Testis (tissue), 3 donors: ENCODE measurements around the gene NELFA. TPM values are rescaled to one million over a fixed set of nuclear protein-coding genes. Genes with fewer than 3 reads are reported as not detected.
A peak's percentile ranks its signal among the peaks of the same experiment; 100 is the strongest.
"Not testable (repeated sequence)": the region's sequence is repeated elsewhere in the genome, so short reads cannot be mapped to it uniquely, and the experiment has no call there.

Experiments used
- DNase-seq: peaks from one replicate; pipeline ENCODE4 v3.0.0-alpha.2; 2019
- H3K27ac ChIP-seq, 2 donors: fragments of 200-600 bp; sonication (generic); one replicate each; pipeline ENCODE4 v1.5.1; 2019
- H3K27me3 ChIP-seq: fragments of 200-600 bp; sonication (generic); one replicate; pipeline ENCODE4 v1.5.1; 2019
- H3K36me3 ChIP-seq: fragments of 200-600 bp; sonication (generic); one replicate; pipeline ENCODE4 v1.5.1; 2017; ENCODE audit warnings: low read depth; ENCODE audit errors: missing control alignments
- H3K4me1 ChIP-seq: fragments of 200-600 bp; sonication (generic); one replicate; pipeline ENCODE4 v1.5.1; 2019
- H3K4me3 ChIP-seq, 2 donors: fragments of 200-600 bp; sonication (generic); one replicate each; pipeline ENCODE4 v1.5.1; 2017 to 2019
- H3K9me3 ChIP-seq: fragments of 200-600 bp; sonication (generic); one replicate; pipeline ENCODE4 v1.5.1; 2017
- POLR2A ChIP-seq: fragments of 450-650 bp; IDR thresholded peaks from one replicate; pipeline ENCODE4 v1.6.1; 2017; ENCODE audit warnings: antibody characterized with exemption, mild to moderate bottlenecking, moderate library complexity
- WGBS, 2 donors: methylation state at CpG; one replicate each; pipeline ENCODE4 v1.1.5; 2018; 5-methylcytosine and 5-hydroxymethylcytosine counted together
- intact Hi-C: fragments of 100-400 bp; cut with DNase I; formaldehyde crosslinking; loops from one replicate; pipeline ENCODE4 v1.15.1; 2023; ENCODE audit warnings: low total_unique reads
- polyA plus RNA-seq: library from polyadenylated mRNA; stranded (reverse); fragments of 350-450 nt; fragmentation: Illumina TruSeq; extraction: RNeasy Lipid Tissue Mini Kit (QIAGEN cat#74804); gene quantifications from one replicate; pipeline ENCODE4 v1.2.3, GENCODE V29; 2014; ENCODE audit warnings: low read depth, low replicate concordance; ENCODE audit not compliant: insufficient read depth
- total RNA-seq, 2 donors: library from RNA; depleted of rRNA; stranded (reverse); fragments of >200 nt; gene quantifications; one replicate each; pipeline ENCODE4 v1.2.3, GENCODE V29; 2016
- TF ChIP-seq, protein P1 (sequence below), 3 experiments: fragments of 450-650 bp in 2 of 3; fragments of 200-600 bp in 1 of 3; sonication (generic) in 1 of 3; IDR thresholded peaks; one replicate each; pipeline ENCODE4 v1.5.1; 2016 to 2019; ENCODE audit warnings: antibody characterized with exemption in 3 of 3, mild to moderate bottlenecking in 2 of 3, moderate library complexity in 1 of 3

Gene NELFA
- total and polyA plus RNA-seq, 3 donors from 2014 or later = 61.0 to 77.9 (median 72.5) TPM

DNA sequence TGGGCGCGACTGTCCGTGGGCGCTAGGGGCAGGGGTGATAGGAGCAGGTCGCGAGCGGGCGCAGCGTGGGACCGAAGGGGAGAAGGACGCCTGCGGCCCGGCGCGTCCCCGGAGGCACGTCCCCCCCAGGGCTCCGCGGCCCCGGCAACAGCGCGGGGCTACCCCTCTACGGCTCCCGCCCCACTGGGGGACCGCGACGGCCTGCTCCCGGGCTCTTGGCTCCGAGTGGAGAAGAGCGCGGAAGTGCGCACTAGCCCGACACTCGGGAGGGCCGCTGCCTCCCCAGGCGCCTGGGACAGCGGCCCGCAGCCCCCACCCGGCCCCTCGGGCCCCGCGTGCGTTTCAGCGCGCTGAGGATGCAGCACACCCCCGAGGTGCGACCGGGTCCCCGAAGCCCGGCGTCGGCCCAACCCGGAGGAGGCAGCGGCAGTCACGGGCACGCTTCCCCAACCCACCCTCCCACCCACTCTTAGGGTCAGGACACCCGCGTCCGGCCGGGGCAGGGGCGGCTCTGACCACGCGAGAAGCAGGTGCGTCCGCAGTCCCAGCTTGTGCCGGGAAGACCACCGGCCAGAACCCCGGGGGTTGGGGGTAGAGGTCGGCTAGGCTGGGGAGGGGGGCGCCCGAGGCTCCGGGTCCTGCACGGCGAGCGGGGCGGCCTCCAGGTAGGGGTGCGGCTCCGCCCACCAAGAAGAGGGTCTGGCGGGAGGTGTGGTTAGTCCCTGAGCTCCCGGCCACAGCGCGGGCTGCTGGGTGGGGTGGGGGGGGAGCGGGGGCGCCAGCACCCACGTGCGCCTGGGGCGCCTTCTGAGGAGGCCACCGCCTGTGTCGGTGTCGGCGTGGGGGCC lies 31.8 kb upstream of the NELFA start:
- intact Hi-C loops = no loop called here
- WGBS, 2 donors = 5% methylated on average over 48 of the region's 91 CpGs; no CpG with 5 or more reads in 1 of the 2 donors
- Histone ChIP-seq H3K4me1 (peaks cover 17% of the 10 kb centered on the region), H3K27me3 (no peaks in the 10 kb centered on the region), H3K4me3 (peak overlapping the region; percentile 75 to 87), H3K9me3 (no peaks in the 10 kb centered on the region), H3K36me3 (no peaks in the 10 kb centered on the region), H3K27ac (peak overlapping the region in 1 of 2 donors; percentile 50)
- no peak for TF ChIP-seq POLR2A
- TF ChIP-seq, protein P1, sequence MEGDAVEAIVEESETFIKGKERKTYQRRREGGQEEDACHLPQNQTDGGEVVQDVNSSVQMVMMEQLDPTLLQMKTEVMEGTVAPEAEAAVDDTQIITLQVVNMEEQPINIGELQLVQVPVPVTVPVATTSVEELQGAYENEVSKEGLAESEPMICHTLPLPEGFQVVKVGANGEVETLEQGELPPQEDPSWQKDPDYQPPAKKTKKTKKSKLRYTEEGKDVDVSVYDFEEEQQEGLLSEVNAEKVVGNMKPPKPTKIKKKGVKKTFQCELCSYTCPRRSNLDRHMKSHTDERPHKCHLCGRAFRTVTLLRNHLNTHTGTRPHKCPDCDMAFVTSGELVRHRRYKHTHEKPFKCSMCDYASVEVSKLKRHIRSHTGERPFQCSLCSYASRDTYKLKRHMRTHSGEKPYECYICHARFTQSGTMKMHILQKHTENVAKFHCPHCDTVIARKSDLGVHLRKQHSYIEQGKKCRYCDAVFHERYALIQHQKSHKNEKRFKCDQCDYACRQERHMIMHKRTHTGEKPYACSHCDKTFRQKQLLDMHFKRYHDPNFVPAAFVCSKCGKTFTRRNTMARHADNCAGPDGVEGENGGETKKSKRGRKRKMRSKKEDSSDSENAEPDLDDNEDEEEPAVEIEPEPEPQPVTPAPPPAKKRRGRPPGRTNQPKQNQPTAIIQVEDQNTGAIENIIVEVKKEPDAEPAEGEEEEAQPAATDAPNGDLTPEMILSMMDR (IDR thresholded peaks at IDR 0.05) = no peak
- no peak for DNase-seq

DNA sequence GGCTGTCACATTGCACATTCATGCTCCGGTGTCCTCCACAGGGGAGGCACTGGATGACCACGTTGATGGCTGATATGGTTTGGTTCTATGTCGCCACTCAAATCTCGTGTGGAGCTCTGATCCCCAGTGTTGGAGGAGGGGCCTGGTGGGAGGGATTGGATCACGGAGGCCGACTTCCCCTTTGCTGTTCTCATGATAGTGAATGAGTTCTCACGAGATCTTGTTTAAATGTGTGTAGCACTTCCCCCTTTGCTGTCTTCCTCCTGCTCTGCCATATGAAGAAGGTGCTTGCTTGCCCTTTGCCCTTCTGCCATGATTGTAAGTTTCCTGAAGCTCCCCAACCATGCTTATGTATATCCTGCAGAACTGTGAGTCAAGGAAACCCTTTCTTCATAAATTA lies 28.1 kb upstream of the NELFA start:
- peaks cover 5% of the 10 kb centered on the region for H3K4me1 ChIP-seq
- no peak overlapping the region for H3K4me3 ChIP-seq
- no peaks in the 10 kb centered on the region for H3K27me3 ChIP-seq
- H3K36me3 ChIP-seq = no peaks in the 10 kb centered on the region
- TF ChIP-seq, protein P1 (IDR thresholded peaks at IDR 0.05) = no peak
- no peak for TF ChIP-seq POLR2A
- no peak overlapping the region for H3K27ac ChIP-seq
- H3K9me3 ChIP-seq = no peaks in the 10 kb centered on the region
- 81 to 89% methylated on average over 7 of the region's 7 CpGs for WGBS, 2 donors
- DNase-seq = no peak
- intact Hi-C loops = no loop called here

DNA sequence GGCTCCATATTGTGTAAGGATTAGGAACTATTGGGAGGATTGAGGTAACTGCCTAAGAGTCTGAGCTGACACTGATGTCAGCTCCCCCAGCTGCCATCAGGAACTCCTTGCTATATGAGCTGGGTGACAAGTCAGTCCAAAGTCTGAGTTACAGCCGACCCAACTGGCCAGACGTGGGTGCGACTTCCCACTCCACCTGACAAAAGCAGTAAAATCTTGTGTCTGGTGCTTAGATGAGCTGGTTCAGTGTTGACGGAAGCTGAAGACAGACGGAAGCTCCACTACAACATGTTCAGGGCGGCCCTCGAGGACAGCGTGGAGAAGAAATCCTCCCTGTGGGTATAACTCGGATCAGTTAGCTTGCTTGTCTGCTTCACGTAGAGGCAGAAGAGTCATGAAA lies 27.6 kb upstream of the NELFA start:
- Histone ChIP-seq H3K4me3 (no peak overlapping the region), H3K36me3 (no peaks in the 10 kb centered on the region), H3K27me3 (no peaks in the 10 kb centered on the region), H3K4me1 (peaks cover 5% of the 10 kb centered on the region), H3K9me3 (no peaks in the 10 kb centered on the region), H3K27ac (no peak overlapping the region)
- no peak for DNase-seq
- TF ChIP-seq, protein P1 (IDR thresholded peaks at IDR 0.05) = no peak
- TF ChIP-seq POLR2A = no peak
- 93 to 97% methylated on average over 10 of the region's 10 CpGs for WGBS, 2 donors
- intact Hi-C loops = no loop called here

DNA sequence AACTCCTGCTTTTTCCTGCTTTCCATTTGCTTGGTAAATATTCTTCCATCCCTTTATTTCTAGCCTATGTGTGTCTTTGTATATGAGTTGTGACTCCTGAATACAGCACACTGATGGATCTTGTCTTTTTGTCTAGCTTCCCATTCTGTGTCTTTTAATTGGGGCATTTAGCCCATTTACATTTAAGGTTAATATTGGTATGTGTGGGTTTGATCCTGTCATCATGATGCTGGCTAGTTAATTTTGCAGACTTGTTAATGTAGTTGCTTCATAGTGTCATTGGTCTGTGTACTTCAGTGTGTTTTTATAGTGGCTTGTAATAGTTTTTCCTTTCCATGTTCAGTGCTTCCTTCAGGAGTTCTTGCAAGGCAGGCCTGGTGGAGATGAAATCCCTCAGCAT lies 22.4 kb upstream of the NELFA start:
- H3K27me3 ChIP-seq, H3K9me3 ChIP-seq, intact Hi-C loops, H3K36me3 ChIP-seq, H3K27ac ChIP-seq, H3K4me3 ChIP-seq, H3K4me1 ChIP-seq, DNase-seq: not testable (repeated sequence)

DNA sequence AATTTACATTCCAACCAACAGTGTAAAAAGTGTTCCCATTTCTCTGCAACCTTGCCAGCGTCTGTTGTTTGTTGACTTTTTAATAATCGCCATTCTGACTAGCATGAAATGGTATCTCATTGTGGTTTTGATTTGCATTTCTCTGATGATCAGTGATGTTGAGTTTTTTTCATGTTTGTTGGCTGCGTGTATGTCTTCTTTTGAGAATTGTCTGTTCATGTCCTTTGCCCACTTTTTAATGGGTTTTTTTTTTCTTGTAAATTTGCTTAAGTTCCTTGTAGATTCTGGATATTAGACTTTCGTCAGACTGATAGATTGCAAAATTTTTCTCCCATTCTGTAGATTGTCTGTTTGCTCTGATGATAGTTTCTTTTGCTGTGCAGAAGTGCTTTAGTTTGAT lies 18.3 kb upstream of the NELFA start:
- H3K27ac ChIP-seq, H3K4me1 ChIP-seq, intact Hi-C loops, DNase-seq, H3K36me3 ChIP-seq, H3K4me3 ChIP-seq, H3K9me3 ChIP-seq, H3K27me3 ChIP-seq: not testable (repeated sequence)
- 87 to 93% methylated on average over 4 of the region's 4 CpGs for WGBS, 2 donors

DNA sequence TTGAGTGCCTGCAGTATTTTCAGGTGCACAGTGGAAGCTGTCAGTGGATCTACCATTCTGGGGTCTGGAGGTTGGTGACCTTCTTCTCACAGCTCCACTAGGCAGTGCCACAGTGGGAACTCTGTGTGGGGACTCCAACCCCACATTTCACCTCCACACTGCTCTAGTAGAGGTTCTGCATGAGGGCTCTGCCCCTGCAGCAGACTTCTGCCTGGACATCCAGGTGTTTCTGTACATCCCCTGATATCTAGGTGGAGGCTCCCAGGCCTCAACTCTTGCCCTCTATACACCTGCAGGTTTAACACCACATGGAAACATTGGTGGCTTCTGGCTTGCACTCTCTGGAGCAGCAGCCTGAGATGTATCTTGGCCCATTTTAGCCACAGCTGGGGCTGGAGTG lies 17.0 kb upstream of the NELFA start:
- Histone ChIP-seq H3K9me3 (no peaks in the 10 kb centered on the region), H3K4me3 (no peak overlapping the region), H3K27ac (no peak overlapping the region), H3K36me3 (no peaks in the 10 kb centered on the region), H3K27me3 (no peaks in the 10 kb centered on the region), H3K4me1 (peaks cover 10% of the 10 kb centered on the region)
- DNase-seq = no peak
- no peak for TF ChIP-seq POLR2A
- TF ChIP-seq, protein P1 (IDR thresholded peaks at IDR 0.05) = no peak
- intact Hi-C loops = no loop called here
